GM21381 (cell line): ENCODE results near the gene UBE4B.
"Not testable (repeated sequence)": the region's sequence is repeated elsewhere in the genome, so short reads cannot be mapped to it uniquely, and the experiment has no call there.

ENCODE experiments used
- ATAC-seq: cut with Tn5 transposase; IDR thresholded peaks from one replicate; pipeline ENCODE4 v1.9.1; 2021; ENCODE audit warnings: mild to moderate bottlenecking, moderate library complexity; ENCODE audit not compliant: unreplicated experiment

Gene UBE4B

DNA sequence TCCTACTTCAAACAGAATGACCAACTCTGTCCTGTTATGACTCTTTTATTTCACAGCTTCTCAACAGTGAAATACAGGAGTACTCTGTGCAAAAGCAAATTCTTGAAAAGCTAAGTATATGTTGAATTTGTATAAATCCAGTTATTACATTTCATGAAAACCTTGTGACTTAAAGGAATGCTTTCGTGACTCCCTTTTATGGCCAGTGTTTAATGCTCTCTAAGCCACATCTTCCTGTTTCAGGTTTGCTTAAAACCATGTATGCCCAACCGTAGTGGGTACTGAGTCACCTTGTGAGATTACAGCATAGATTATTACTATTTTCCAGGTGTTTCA lies 137.4 kb downstream of the UBE4B start:
- ATAC-seq = peak; percentile 57

DNA sequence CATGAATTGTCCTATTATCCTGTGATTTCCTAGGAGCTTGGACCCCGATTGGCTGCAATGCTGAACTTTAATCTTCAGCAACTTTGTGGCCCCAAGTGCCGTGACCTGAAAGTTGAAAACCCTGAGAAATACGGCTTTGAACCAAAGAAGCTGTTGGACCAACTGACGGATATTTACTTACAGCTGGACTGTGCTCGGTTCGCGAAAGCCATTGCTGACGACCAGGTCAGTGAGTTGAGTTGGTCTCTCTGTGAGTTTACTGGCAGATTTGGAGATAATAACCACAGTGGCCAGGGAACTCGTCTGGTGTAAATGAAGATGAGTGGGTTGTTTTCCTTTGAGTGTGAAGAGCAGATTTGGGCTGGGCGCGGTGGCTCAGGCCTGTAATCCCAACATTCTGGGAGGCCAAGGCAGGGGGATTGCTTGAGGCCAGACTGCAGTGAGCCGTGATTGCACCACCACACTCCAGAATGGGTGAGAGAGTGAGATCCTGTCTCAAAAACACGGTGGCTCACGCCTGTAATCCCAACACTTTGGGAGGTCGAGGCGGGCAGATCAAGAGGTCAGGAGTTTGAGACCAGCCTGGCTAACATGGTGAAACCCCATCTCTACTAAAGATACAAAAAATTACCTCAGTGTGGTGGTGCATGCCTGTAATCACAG lies 138.5 kb downstream of the UBE4B start:
- ATAC-seq = no peak

DNA sequence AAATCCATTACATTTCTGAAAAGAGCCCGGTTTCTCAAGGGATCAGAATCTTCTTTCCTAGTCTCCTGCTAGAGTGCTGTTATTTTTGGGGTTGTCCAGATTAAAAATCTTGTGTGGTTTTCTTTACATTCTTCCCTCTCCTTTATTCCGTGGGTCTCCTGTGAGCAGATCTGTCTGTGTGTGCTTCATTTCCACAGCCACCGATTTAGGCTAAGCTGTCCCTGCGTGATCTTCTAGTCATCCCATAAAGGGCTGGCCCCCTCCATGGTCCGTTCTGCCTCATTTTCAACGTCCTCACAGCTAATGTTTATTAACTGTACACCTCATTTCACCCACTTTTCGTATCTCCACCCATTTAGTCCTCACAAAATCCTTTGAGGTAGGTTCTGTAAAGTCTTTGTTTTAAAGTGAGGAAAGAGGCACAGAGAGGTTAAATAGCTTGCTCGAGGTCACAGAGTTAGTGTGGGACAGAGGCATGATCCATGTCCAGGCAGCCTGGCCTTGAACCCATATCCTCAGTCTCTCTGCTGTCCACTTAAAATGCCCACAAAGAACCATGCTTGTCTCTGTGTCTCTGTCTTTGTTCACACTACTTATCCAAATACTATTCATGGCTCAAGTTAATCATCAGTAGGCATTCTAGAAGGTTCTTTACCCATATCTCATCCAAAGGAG lies 139.4 kb downstream of the UBE4B start:
- ATAC-seq = no peak

DNA sequence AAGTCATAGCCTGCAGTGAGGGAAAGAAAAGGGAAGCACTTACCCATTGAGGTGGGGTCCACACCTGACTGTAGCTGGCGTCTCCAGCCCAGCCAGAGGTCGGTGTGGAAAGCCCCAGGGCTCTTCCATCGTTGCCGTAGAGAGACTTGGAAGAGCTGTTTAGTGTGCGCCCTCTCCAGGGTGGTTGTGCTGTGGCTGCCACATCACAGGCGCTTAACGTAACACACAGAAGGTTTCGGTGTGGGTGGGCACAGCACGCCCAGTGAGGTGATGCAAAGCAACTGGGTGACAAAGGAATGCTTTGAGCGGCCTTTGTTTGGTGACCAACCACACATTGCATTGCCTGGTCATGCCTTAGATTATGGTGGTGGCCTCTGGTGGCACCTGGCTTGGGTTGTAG lies 140.8 kb downstream of the UBE4B start:
- ATAC-seq = no peak

DNA sequence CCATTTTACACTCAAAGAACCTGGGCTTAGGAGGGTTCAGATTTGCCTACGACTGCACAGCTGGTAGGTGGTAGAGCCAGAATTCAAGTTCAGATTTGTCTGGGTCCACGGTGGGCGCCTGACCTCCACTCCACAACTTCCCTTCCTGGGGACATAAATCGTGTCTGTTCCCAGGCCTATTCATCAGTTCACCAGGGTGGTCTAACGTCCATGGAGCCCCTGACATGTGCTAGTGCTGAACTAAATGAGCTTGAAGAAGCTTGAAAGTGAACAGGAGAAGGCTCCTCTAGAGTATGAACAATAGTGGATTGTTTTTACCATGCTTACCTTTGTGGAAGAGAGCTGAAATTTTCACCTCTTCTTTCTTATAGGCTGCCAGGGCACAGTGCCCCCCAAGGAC lies 145.1 kb downstream of the UBE4B start:
- ATAC-seq = no peak

DNA sequence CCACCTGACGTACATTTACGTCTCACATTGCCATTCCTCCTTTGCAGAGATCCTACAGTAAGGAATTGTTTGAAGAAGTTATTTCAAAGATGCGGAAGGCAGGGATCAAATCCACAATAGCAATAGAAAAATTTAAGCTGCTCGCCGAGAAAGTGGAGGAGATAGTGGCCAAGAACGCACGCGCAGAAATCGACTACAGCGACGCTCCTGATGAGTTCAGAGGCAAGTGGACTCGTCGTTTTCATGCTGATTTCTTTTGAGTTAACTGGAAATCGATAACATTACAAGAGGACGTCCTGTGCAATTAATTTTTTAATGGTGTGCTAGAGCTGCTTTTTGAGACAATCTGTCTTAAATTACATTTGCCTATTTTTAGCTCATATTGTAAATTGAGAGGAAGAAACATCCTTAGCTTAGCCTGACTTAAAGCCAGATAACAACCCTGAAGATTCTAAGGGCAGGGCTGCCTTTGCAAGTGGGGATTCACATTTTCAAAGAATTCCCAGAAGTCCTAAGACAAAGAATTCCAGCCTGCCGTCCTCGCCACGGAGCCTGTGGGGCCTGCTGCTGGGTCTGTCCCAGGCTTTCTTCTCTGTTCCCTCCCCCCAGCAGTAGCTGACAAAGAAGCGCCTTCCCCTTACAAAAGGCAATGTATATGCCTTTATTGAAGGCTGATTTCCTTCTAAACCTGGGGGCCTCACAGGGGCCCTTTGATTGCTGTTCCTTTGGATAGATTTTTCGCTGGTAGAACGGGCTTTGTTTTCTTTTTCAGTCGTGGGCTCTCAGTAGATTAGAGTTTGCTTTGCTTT lies 146.0 kb downstream of the UBE4B start:
- ATAC-seq = no peak

DNA sequence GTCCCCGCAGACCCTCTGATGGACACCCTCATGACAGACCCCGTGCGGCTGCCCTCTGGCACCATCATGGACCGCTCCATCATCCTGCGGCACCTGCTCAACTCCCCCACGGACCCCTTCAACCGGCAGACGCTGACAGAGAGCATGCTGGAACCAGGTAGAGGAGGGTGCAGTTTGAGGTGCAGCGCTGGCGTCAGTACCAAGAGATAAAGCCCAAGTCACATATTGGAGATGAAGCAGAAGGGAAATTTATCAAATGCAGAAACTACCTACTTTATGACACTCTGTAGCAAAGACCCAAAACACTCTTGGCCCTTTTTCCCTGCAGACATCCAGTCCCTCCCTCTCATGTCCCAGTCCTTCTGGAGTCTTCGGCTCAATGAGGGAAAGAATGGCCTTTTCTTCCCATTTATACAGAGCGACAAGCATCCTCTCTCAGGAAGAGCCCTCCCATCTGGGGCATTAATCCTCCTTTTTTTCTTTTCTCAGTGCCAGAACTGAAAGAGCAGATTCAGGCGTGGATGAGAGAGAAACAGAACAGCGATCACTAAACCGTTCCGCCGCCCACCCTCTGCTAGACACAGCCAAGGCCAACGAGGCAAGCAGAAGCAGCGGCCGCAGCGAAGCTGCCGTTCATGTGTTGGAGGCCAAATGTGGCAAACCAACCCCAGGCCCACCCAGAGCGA lies 146.8 kb downstream of the UBE4B start:
- ATAC-seq = no peak

DNA sequence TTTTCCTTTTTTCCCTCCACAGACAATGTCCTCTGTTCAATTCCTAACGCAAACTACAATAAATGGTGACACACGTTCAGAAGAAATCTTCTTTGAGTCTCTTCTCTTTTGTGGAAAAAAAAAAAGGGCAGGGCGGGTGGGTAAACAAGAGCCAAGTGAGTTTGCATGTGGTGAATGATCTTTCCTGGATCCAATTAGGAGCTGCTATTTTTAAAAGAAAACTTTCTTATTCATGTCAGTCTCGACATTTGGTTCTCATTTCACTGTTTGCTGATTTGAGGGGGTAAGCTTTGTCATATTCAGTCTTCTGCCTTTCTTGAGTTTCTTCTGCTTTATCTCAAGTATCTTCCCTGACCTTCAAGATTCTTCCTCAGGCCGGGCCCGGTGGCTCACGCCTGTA lies 148.4 kb downstream of the UBE4B start:
- ATAC-seq = no peak

DNA sequence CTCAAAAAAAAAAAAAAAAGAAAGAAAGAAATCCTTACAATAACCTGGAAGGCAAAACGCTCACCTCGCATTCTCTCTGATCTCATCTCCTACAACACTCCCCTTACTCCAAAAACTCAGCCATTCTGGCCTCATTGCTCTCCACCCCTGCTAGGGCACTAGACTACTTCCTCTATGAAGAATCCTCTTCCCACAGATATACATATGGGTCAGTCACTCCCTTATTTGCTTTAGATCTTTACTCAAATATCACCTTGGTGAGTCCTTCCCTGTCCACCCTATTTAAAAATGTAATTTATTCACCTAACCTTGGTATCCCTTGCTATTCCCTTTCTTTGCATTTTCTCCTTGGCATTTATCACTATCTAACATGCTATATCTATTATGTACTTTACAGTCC lies 153.0 kb downstream of the UBE4B start:
- no peak for ATAC-seq

DNA sequence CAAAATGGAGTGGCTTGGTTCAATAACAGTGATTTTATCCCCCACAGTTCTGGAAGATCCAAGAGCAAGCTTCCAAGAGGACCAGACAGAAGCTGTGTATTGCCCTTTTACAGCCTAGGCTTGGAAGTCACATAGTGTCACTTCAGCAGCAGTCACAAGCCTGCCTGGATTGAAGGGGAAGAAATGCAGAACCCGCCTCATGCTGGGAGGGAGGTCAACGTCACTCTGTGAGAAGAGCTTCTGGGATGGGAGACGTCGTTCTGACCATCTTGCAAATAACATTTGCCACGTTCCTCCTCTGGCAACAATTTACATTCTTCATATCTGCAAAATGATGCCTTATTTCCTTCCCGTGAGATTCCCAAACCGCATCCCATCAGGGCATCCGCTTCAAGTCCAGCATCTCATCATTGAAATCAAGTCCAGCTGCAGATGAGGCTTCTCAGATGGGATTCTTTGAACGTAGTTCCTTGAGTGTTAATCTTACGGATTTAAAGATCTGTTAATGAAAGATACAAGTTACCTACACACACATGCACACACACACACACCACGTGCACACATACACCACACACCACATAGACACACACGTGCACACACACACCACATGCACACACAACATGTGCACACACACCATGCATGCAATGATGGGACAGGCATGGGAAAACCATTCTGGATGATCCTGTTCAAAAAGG lies 153.7 kb downstream of the UBE4B start:
- no peak for ATAC-seq

DNA sequence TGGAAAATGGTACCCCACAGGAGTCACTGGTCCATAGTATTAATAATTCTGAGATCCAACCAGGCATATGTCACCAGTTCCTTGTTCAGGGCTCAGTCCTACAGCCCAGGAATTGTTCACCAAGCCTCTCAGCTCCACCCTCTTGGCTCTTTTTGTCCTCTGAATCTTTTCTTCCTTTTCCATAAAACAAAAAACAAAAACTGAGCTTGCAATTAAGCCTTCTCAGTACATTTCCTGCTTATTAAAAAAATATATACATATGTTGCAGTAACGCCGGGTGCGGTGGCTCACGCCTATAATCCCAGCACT lies 154.2 kb downstream of the UBE4B start:
- no peak for ATAC-seq

DNA sequence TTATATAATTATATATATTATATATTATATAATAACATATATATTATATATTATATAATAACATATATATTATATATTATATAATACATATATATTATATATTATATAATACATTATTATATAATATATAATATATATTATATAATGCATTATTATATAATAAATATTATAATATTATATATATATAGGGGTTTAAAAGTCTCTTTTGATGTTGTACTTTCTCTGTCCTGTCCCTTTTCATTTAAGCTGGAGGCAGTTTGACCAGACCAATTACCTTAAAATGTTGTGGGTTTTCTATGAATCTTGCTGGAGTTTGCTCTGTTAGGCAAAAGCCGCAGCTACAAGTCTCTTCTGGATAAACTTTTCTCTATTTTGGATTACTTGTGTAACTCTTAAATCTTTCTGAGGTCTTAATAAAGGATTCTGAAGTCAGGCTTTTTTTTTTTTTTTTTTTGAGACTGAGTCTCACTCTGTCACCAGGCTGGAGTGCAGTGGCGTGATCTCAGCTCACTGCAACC lies 155.4 kb downstream of the UBE4B start:
- no peak for ATAC-seq

DNA sequence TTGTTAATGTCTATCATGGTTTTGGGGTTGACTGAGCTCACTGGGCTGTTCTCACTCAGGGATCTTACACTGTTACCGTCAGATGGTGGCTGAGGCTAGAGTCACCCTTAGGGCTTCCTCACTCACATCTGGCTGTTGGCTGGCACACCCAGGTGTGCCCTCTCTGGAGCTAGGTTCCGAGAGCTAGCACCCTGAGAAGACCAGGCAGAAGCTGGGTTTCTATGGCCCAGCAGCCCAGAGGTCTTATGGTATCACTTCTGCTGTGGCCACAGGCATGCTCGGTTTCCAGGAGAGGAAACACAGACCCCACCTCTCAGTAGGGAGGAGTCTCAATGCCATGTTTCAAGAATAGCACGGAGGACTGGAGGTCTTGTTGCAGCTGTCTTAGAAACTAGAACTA lies 156.9 kb downstream of the UBE4B start:
- ATAC-seq = no peak

DNA sequence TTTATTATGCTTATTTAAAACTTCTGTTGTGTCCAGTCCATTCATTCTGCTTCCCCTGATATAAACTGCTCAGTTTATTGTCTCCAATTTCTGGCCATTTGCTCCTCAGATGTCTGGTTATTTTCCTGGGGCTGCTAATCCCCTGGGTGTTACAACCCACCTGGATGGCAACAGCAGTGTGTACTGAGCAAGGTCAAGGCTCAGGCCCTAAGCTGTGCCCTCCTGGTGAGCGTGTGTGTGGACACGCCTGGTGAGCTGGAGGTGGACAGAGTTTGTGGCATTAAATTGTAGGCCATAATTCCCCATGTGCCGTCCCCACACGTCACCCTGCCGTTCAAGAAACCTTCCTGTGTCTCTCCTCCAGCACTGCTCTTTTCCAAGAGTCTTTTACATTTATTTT lies 159.5 kb downstream of the UBE4B start:
- ATAC-seq = no peak

DNA sequence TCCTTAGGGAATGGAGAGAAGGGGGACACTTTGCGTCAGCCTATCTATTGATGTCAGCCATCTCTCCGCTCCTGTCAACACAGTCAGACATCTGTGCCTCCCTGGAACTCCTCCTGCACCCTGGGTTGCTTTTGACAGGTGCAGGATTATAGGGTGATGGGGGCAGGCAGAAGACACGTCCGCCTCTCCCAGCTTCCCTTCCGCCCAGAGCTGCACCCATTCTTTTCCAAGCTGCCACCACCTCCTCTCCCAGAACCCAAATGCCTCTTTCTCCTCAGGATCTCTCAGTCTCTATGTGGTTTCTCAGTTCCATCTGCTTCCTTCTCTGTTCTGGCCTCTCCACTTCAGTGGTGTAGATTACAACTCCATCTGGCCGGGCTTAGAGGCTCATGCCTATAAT lies 160.5 kb downstream of the UBE4B start:
- ATAC-seq = no peak

DNA sequence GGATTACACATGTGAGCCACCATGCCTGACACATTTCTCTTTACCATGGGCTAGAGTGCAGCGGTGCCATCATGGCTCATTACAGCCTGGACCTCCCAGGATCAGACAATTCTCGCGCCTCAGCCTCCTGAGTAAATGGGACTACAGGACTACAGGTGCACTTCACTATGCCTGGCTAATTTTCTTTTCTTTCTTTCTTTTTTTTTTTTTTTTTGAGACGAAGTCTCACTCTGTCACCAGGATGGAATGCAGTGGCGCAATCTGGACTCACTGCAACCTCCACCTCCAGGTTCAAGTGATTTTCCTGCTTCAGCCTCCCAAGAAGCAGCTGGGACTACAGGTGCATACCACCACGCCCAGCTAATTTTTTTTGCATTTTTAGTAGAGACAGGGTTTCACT lies 162.8 kb downstream of the UBE4B start:
- ATAC-seq = no peak

DNA sequence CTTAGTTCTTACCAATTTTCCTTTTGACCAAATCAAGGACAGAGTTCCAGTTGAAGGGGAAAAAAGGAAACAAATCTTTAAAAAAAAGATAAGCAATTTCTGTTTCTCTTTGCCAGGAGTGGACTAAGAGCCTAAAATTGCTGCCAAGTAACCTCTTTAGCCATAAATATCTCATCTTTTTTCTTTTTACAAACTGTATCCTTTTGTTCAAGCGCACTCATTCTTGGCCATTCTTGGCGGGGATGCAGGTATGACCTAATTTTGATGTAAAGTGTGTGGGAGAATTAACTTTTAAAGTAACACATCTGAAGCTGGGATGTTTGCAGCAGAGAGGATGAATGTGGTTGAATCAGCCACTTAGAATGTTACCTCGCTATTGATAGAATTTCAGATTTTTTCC lies 164.2 kb downstream of the UBE4B start:
- no peak for ATAC-seq

DNA sequence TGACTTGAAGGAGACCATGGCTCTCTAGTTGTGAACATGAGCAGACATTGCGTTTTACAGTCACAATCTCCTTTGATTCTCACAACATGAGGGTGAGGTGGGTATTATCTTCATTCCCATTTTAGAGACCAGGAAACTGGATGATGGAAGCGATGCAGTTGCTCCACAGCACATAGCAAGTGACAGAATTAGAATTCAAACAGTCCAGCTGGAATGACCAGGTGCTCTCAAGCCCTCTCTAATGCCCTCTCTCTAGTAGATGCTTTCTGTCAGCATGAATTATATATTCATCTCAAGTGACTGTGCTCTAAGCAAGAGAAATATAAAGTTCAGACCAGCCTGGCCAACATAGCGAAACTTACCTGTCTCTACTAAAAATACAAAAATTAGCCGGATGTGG lies 167.9 kb downstream of the UBE4B start:
- ATAC-seq = no peak

DNA sequence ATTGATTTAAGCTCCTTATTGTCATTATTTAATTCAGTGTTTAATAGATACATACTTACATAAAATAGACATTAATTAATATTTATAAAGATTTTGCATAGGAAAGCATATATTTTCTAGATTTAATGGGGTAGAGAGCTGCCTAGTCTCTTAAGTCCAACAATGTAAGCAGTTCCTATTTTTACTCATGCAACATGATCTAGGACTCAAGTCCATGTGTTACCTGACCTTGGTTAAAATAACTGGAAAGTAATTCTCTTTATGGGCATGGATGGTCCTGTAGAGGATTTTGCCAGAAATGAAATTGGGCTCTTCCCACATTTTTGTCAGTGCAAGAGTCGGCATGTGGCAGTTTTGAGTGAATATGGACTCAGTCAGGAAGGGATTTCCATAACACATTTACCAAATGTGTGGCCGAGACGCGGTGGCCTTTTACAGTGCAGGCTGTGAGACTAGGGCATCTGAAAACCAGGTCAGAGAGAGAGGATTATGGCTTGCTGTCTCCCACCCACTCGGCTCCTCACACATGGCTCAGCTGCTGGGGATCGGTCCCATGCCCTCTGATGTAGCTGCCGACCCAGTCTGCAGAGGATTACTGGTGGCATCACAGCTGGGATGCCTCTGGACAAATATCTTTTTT lies 171.4 kb downstream of the UBE4B start:
- no peak for ATAC-seq

DNA sequence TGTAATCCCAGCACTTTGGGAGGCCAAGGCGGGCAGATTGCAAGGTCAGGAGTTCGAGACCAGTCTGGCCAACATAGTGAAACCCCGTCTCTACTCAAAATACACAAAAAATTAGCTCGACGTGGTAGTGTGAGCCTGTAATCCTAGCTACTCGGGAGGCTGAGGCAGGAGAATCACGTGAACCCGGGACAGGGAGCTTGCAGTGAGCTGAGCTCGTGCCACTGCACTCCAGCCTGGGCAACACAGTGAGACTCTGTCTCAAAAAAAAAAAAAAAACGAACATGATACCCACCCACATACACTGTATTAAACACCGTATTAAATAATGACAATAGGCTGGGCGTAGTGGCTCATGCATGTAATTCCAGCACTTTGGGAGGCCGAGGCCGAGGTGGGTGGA lies 172.4 kb downstream of the UBE4B start:
- ATAC-seq = not testable (repeated sequence)

DNA sequence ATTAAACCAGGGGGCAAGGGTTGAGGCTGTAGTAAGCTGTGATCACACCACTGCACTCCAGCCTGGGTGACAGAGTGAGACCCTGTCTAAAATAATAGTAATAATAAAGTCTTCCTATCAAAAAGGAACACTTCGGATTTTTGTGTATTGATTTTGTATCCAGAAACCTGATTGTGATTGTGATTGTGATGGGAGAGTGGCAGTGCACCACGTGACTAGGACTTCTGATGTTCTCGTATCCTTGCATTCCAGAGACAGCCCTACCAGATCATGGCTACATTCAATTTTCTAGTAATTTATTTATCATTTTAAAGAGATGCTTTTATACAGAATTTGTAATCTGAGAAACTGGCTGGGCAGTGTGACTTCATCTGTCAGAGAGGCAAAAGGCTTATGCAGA lies 175.1 kb downstream of the UBE4B start:
- ATAC-seq = no peak
